ENCODE results near the gene SNED1. TPM values are rescaled to one million over a fixed set of nuclear protein-coding genes. Genes with fewer than 3 reads are reported as not detected.

The SNED1 gene
- total and polyA plus RNA-seq, 8 donors: 2.0 to 106 (median 16.0) TPM

DNA sequence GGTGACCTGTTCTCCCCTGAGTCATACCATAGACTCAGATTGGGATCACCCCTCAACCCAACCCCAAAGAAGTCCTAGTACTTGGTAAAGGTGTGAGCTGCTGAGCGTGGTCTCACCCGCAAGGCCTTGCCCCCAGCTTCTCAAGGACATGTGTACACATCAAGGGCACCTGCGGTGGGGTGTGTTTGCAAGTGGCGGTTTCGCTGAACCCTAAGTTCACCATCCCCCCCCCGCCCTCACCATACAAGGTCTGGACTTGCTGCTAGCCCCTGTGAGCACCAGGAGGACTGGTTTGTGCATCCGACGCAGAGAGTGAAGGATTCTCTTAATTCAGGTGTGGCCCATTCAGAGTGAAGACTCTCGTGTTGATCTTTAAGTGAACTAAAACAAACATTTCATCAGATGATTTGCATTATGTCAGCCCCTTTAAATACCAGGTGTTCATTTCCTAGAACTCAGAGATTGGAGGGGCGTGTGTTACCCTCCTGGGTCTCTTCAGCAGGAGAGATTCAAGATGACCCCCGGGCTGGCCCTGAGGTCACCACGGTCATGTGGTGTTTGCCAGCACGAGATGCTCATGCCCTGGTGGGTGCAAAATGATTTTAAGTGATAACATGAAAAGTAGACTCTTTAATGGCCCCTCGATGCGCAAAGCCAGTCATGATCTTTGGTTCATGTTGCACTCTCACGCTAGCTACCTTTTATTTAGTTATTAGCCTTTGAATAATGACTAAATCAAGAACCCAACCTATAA, 75.8 kb downstream of the SNED1 start:
- H3K4me3 ChIP-seq: no peak overlapping the region
- TF ChIP-seq EP300 (IDR thresholded peaks at IDR 0.05): no peak
- TF ChIP-seq POLR2AphosphoS5 (IDR thresholded peaks at IDR 0.05): no peak
- TF ChIP-seq POLR2A (IDR thresholded peaks at IDR 0.05): no peak
- TF ChIP-seq, protein P1, sequence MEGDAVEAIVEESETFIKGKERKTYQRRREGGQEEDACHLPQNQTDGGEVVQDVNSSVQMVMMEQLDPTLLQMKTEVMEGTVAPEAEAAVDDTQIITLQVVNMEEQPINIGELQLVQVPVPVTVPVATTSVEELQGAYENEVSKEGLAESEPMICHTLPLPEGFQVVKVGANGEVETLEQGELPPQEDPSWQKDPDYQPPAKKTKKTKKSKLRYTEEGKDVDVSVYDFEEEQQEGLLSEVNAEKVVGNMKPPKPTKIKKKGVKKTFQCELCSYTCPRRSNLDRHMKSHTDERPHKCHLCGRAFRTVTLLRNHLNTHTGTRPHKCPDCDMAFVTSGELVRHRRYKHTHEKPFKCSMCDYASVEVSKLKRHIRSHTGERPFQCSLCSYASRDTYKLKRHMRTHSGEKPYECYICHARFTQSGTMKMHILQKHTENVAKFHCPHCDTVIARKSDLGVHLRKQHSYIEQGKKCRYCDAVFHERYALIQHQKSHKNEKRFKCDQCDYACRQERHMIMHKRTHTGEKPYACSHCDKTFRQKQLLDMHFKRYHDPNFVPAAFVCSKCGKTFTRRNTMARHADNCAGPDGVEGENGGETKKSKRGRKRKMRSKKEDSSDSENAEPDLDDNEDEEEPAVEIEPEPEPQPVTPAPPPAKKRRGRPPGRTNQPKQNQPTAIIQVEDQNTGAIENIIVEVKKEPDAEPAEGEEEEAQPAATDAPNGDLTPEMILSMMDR (IDR thresholded peaks at IDR 0.05): no peak
- H3K27ac ChIP-seq: no peak overlapping the region
- H3K27me3 ChIP-seq: no peaks in the 10 kb centered on the region
- WGBS, 5 donors: 84 to 87% (median 87%) methylated on average over 16 of the region's 16 CpGs
- intact Hi-C loops (cut with DNase I; ENCODE audit: low total_unique reads): no loop called here
- peaks cover 13 to 74% (median 66%) of the 10 kb centered on the region in 4 donors for H3K36me3 ChIP-seq
- H3K9me3 ChIP-seq: no peaks in the 10 kb centered on the region
- H3K4me1 ChIP-seq: peaks cover 0 to 7% (median 2%) of the 10 kb centered on the region in 4 donors
- no peak for DNase-seq

DNA sequence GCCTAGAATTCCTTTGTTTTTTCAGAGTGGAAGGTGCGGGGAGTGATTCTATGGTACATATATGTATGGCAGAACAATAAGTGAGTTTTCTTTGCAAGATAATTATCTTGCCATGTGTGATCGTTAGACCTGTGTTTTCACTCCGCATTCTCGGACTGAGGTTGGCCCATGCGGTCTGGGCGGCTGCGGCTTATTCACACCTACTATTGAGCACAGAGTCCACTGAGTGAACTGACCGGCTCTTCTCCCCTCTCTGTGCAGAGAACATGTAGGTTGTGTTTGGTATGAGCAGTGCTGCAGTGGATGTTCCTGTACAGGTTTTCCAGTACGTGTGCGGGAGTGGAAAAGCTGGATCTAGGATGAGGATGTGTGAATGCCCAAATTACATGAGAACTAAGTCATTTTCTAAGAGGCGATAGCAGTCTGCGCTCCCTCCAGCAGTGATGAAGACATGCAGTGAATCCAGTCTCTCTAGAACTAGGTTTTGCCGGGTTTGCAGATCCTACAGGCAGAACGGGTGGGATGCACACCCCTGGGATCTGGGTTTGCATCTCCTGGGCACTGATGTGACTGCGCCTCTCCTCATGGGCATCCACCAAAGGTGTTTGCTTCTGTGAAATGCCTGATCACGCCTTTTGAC, 76.6 kb downstream of the SNED1 start:
- 93 to 95% (median 95%) methylated on average over 16 of the region's 16 CpGs for WGBS, 5 donors
- Histone ChIP-seq H3K4me1 (peaks cover 0 to 7% (median 2%) of the 10 kb centered on the region in 4 donors), H3K36me3 (peaks cover 13 to 67% (median 58%) of the 10 kb centered on the region in 4 donors), H3K27ac (no peak overlapping the region), H3K27me3 (no peaks in the 10 kb centered on the region), H3K4me3 (no peak overlapping the region), H3K9me3 (no peaks in the 10 kb centered on the region)
- intact Hi-C loops (cut with DNase I; ENCODE audit: low total_unique reads): no loop called here
- TF ChIP-seq, protein P1 (IDR thresholded peaks at IDR 0.05): no peak
- no peak for TF ChIP-seq POLR2AphosphoS5 (IDR thresholded peaks at IDR 0.05)
- TF ChIP-seq POLR2A (IDR thresholded peaks at IDR 0.05): no peak
- TF ChIP-seq EP300 (IDR thresholded peaks at IDR 0.05): no peak
- DNase-seq: no peak

DNA sequence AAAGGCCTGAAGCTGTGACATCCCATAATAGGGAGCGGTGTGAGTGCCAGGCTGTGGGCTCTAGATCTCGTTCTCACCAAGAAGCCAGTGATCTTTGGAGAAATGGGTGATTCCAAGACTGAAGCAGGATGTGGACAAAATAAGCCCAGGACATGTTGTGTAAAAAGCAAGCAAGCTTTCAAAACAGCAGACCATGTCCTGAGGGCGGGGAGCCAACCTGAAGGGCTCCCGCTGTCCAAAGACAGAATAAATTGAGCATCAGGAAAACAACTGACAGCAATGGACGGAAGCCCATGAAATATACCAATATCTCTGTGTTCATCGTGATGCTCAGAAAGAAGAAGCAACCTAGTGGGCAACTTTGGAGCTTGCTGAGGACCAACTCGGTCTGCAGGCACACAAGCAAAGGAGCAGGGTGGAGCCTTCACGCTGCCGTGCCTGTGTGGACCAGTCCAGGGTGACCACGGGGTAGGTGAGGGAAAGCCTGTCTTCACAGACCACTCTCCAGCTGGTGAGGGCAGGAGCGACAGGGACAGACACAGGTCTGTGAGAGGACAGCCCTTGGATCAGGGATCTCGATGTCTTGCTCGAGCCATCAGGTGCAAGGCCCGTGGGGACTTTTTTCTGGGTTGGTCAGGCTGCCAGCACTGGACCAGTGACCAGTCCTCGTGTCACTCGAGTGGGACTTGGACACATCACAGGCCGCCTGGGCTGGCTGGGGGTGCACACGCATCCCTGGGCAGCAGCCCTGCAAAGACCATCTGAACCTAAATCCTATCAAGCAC, 82.2 kb downstream of the SNED1 start:
- peaks cover 0 to 22% (median 12%) of the 10 kb centered on the region in 4 donors for H3K36me3 ChIP-seq
- H3K4me1 ChIP-seq: peaks cover 0 to 19% (median 5%) of the 10 kb centered on the region in 4 donors
- WGBS, 5 donors: 73 to 77% (median 75%) methylated on average over 16 to 18 of the region's 18 CpGs
- H3K4me3 ChIP-seq: no peak overlapping the region
- H3K27me3 ChIP-seq: no peaks in the 10 kb centered on the region
- DNase-seq: no peak
- TF ChIP-seq EP300 (IDR thresholded peaks at IDR 0.05) (no peak), POLR2AphosphoS5 (IDR thresholded peaks at IDR 0.05) (no peak), POLR2A (IDR thresholded peaks at IDR 0.05) (no peak)
- TF ChIP-seq, protein P1 (IDR thresholded peaks at IDR 0.05): no peak
- intact Hi-C loops (cut with DNase I; ENCODE audit: low total_unique reads): no loop called here
- H3K9me3 ChIP-seq: no peaks in the 10 kb centered on the region
- no peak overlapping the region for H3K27ac ChIP-seq

DNA sequence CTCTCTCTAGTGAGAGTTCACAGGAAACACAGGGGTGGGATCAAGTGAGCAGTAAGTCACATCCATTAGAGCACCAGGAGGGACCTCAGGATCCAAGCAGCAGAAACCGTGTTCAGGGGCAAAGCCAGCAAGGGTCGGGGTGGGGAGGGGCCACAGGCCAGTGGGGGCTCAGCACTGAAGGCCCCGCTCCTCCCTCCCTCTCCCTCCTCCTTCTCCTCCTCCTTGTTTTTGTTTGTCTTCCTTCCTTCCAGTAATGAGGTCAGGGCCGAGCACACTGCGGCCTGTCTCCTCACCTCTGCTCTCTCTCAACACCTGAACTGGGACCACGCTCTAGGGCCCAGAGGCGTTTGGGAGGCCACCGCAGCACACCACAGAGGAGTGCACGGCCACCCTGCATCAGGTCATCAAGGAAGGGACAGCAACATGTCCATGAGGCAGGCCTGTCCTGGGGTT, 82.8 kb downstream of the SNED1 start:
- Histone ChIP-seq H3K9me3 (no peaks in the 10 kb centered on the region), H3K4me3 (no peak overlapping the region), H3K36me3 (peaks cover 0 to 22% (median 15%) of the 10 kb centered on the region in 4 donors), H3K27me3 (no peaks in the 10 kb centered on the region), H3K27ac (no peak overlapping the region), H3K4me1 (peaks cover 0 to 19% (median 5%) of the 10 kb centered on the region in 4 donors)
- WGBS, 5 donors: 30 to 53% (median 46%) methylated on average over 9 of the region's 9 CpGs
- DNase-seq: no peak
- intact Hi-C loops (cut with DNase I; ENCODE audit: low total_unique reads): no loop called here
- TF ChIP-seq EP300 (IDR thresholded peaks at IDR 0.05) (no peak), POLR2AphosphoS5 (IDR thresholded peaks at IDR 0.05) (no peak), POLR2A (IDR thresholded peaks at IDR 0.05) (no peak)
- TF ChIP-seq, protein P1 (IDR thresholded peaks at IDR 0.05): no peak
